OCI-LY3 (cell line): Measurements from ENCODE around the gene CGB5.

ENCODE experiments used
- EZH2phosphoT487 ChIP-seq: fragments of 200-600 bp; shearing (Covaris generic); IDR thresholded peaks from 2 replicates; pipeline ENCODE4 v1.6.1; 2018; ENCODE audit warnings: antibody characterized with exemption, mixed run types, low read depth
- TF ChIP-seq, protein P1 (sequence below): fragments of 200-600, 300-600 bp; sonication (generic); IDR thresholded peaks from 2 replicates; pipeline ENCODE4 v1.5.1; 2014; ENCODE audit warnings: antibody characterized with exemption, low read length, low read depth

DNA sequence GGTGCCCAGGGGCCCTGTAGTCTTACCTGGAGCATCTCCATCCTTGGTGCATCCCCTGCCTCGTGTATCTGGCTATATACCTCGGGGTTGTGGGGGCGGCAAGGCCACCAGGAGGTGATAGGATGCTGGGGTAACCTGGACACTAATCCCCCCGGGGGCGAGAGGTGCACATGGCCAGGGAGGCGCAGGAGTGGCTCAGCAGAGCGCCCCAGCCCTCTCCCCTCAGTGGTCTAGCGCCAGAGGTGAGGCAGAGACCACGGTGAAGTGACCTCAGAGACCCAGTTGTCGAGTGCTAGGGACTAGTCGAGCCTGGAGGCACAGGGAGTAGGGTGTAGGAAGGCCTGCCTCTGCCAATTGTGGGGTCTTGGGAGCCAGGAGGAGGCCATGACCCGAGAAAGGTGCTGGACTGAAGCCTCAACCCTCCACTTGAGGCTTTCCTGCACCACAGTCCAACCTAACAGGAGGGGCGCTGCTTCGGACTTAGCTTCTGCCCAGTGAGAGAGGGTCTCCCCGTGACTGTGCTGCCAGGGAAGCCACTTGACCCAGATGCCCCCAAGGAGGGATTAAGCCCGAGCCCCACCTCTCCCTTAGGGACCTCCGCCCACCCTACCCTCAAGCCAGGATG is 26.5 kb upstream of the CGB5 start, which contains the start of gene LHB:
- TF ChIP-seq EZH2phosphoT487 = no peak
- TF ChIP-seq, protein P1, sequence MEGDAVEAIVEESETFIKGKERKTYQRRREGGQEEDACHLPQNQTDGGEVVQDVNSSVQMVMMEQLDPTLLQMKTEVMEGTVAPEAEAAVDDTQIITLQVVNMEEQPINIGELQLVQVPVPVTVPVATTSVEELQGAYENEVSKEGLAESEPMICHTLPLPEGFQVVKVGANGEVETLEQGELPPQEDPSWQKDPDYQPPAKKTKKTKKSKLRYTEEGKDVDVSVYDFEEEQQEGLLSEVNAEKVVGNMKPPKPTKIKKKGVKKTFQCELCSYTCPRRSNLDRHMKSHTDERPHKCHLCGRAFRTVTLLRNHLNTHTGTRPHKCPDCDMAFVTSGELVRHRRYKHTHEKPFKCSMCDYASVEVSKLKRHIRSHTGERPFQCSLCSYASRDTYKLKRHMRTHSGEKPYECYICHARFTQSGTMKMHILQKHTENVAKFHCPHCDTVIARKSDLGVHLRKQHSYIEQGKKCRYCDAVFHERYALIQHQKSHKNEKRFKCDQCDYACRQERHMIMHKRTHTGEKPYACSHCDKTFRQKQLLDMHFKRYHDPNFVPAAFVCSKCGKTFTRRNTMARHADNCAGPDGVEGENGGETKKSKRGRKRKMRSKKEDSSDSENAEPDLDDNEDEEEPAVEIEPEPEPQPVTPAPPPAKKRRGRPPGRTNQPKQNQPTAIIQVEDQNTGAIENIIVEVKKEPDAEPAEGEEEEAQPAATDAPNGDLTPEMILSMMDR = no peak
